HG03432 (cell line): ENCODE data around the gene OCA2.
"Not testable (repeated sequence)": the region's sequence is repeated elsewhere in the genome, so short reads cannot be mapped to it uniquely, and the experiment has no call there.

ENCODE experiments used
- ATAC-seq: cut with Tn5 transposase; IDR thresholded peaks from one replicate; pipeline ENCODE4 v1.9.1; 2021; ENCODE audit warnings: mild to moderate bottlenecking, moderate library complexity; ENCODE audit not compliant: unreplicated experiment

The OCA2 gene

GRCh38 chr15:27854601-27855000, 244.5 kb downstream of the OCA2 start:
- no peak for ATAC-seq

GRCh38 chr15:27853624-27854455, 245.3 kb downstream of the OCA2 start:
- ATAC-seq: no peak

- ATAC-seq: no peak
Measured at GRCh38 chr15:27851858-27852210, 247.3 kb downstream of the OCA2 start.

- no peak for ATAC-seq
Measured at GRCh38 chr15:27850981-27851857, 247.9 kb downstream of the OCA2 start.

GRCh38 chr15:27850050-27850449, 249.1 kb downstream of the OCA2 start:
- no peak for ATAC-seq

- ATAC-seq: not testable (repeated sequence)
Measured at GRCh38 chr15:27848936-27849335, 250.2 kb downstream of the OCA2 start.

GRCh38 chr15:27847775-27848710, 251.1 kb downstream of the OCA2 start:
- ATAC-seq: no peak

- no peak for ATAC-seq
Measured at GRCh38 chr15:27846722-27847395, 252.3 kb downstream of the OCA2 start.

GRCh38 chr15:27845535-27846369, 253.4 kb downstream of the OCA2 start:
- ATAC-seq: no peak

- no peak for ATAC-seq
Measured at GRCh38 chr15:27844018-27844666, 255.0 kb downstream of the OCA2 start.

- ATAC-seq: no peak
Measured at GRCh38 chr15:27843146-27843545, 256.0 kb downstream of the OCA2 start.

- no peak for ATAC-seq
Measured at GRCh38 chr15:27842526-27842925, 256.6 kb downstream of the OCA2 start.

GRCh38 chr15:27835233-27835939, 263.7 kb downstream of the OCA2 start:
- no peak for ATAC-seq

GRCh38 chr15:27834684-27835083, 264.4 kb downstream of the OCA2 start:
- ATAC-seq: no peak

- no peak for ATAC-seq
Measured at GRCh38 chr15:27833974-27834373, 265.1 kb downstream of the OCA2 start.

- ATAC-seq: no peak
Measured at GRCh38 chr15:27833178-27833577, 265.9 kb downstream of the OCA2 start.

- ATAC-seq: no peak
Measured at GRCh38 chr15:27832237-27832596, 266.9 kb downstream of the OCA2 start.
